AG10803 (cell line): Measurements from ENCODE around the gene BRICD5.
"Not testable (repeated sequence)": the region's sequence is repeated elsewhere in the genome, so short reads cannot be mapped to it uniquely, and the experiment has no call there.

ENCODE experiments used
- DNase-seq: peaks from one replicate; pipeline ENCODE4 v3.0.0; 2010; ENCODE audit warnings: low read depth
- H3K4me3 ChIP-seq: 2 replicates; pipeline ENCODE4 v1.5.1; 2011; ENCODE audit warnings: mild to moderate bottlenecking, low read length, control low read depth
- CTCF ChIP-seq: conservative IDR thresholded peaks from 2 replicates; pipeline ENCODE4 v1.5.1; 2011; ENCODE audit warnings: mild to moderate bottlenecking, low read length, control low read depth, inconsistent platforms

Gene BRICD5

GRCh38 chr16:2243031-2243528 is 32.4 kb upstream of the BRICD5 start:
- H3K4me3 ChIP-seq: no peak overlapping the region
- TF ChIP-seq CTCF: no peak
- no peak for DNase-seq

GRCh38 chr16:2242598-2242997 is 31.9 kb upstream of the BRICD5 start:
- no peak for TF ChIP-seq CTCF
- DNase-seq: no peak

GRCh38 chr16:2240331-2240730 is 29.7 kb upstream of the BRICD5 start:
- not testable (repeated sequence) for DNase-seq, H3K4me3 ChIP-seq

More at GRCh38 chr16:2242598-2242997, 31.9 kb upstream of the BRICD5 start:
- no peak overlapping the region for H3K4me3 ChIP-seq

- no peak for DNase-seq
- H3K4me3 ChIP-seq: no peak overlapping the region
- no peak for TF ChIP-seq CTCF
Measured at GRCh38 chr16:2238838-2239675, 28.4 kb upstream of the BRICD5 start.

- no peak for TF ChIP-seq CTCF
- DNase-seq: no peak
- H3K4me3 ChIP-seq: no peak overlapping the region
Measured at GRCh38 chr16:2238150-2238837, 27.6 kb upstream of the BRICD5 start.

GRCh38 chr16:2237493-2238149 is 27.0 kb upstream of the BRICD5 start:
- no peak overlapping the region for H3K4me3 ChIP-seq
- no peak for TF ChIP-seq CTCF
- no peak for DNase-seq

GRCh38 chr16:2237102-2237482 is 26.4 kb upstream of the BRICD5 start:
- no peak for TF ChIP-seq CTCF

More at GRCh38 chr16:2237102-2237482, 26.4 kb upstream of the BRICD5 start:
- no peak overlapping the region; the same call in 1 of the 2 replicates for H3K4me3 ChIP-seq
- DNase-seq: no peak
